HL-60 (cell line): ENCODE results near the gene PROSER2.

Source experiments
- DNase-seq, 2 experiments: peaks; one replicate each; pipeline ENCODE4 v3.0.0-alpha.2; 2010 to 2020; ENCODE audit warnings: low read depth in 1 of 2, low spot score in 1 of 2
- H3K27ac ChIP-seq: fragments of 250-450 bp; sonication (Bioruptor Pico); replicated peaks from 2 replicates; pipeline ENCODE4 v1.5.1; 2020; ENCODE audit warnings: mild to moderate bottlenecking, moderate library complexity
- H3K27me3 ChIP-seq: fragments of 250-450 bp; sonication (Bioruptor Pico); 2 replicates; pipeline ENCODE4 v1.5.1; 2021; ENCODE audit warnings: mild to moderate bottlenecking, moderate library complexity; ENCODE audit not compliant: insufficient read depth, poor library complexity, severe bottlenecking
- H3K4me3 ChIP-seq: replicated peaks from 2 replicates; pipeline ENCODE4 v1.5.1; 2011; ENCODE audit warnings: mild to moderate bottlenecking, control low read depth, low read length; ENCODE audit not compliant: insufficient read depth
- CTCF ChIP-seq: IDR thresholded peaks from one replicate; pipeline ENCODE4 v1.5.1; 2011; ENCODE audit warnings: low read length, control low read depth, inconsistent platforms; ENCODE audit not compliant: insufficient read depth
- GABPA ChIP-seq: IDR thresholded peaks from 2 replicates; pipeline ENCODE4 v1.6.1; 2012; ENCODE audit warnings: low read depth
- POLR2AphosphoS5 ChIP-seq: IDR thresholded peaks from 2 replicates; pipeline ENCODE4 v1.6.1; 2012; ENCODE audit warnings: low read depth
- SPI1 ChIP-seq: IDR thresholded peaks from 2 replicates; pipeline ENCODE4 v1.6.1; 2012; ENCODE audit warnings: low read depth, mild to moderate bottlenecking, borderline replicate concordance
- TF ChIP-seq, protein P1 (sequence below): IDR thresholded peaks from 2 replicates; pipeline ENCODE4 v1.6.1; 2012; ENCODE audit warnings: low read depth; ENCODE audit not compliant: insufficient replicate concordance

The PROSER2 gene

GRCh38 chr10:11901454-11901832, 78.3 kb downstream of the PROSER2 start:
- no peak overlapping the region for H3K27ac ChIP-seq

DNA sequence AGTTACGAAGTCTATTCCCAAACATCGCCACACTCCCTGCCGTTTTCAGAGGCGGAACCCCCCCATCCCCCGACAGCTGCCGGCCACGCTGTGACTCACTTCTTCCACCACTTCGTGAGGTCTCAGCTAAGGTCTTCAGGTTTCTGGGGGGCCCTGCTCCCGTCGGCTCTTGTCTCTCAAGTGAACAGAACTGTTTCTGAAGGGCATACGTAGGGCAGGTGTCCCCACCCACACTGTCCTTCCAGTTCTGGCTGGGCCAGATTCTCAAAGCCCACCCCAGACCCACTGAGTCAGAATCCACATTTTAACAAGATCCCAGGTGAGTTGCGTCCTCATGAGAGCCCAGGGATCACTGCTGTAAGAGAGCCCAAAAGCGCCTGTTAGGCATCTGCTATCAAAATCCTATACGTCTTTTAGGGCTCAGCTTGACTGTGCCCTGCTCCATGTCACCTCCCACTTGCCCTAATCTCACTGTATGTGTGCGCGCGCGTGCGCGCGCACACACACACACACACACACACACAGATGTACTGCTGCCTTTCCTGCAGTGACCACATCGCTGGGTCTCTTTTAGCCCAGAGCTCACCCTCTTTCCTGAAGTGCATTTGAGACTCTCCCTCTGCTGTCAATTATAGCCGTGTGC, 78.8 kb downstream of the PROSER2 start:
- no peaks in the 10 kb centered on the region for H3K27me3 ChIP-seq
- DNase-seq, result no peak
- H3K4me3 ChIP-seq, result no peak overlapping the region
- TF ChIP-seq CTCF (no peak), SPI1 (no peak), GABPA (no peak), POLR2AphosphoS5 (no peak)
- TF ChIP-seq, protein P1, sequence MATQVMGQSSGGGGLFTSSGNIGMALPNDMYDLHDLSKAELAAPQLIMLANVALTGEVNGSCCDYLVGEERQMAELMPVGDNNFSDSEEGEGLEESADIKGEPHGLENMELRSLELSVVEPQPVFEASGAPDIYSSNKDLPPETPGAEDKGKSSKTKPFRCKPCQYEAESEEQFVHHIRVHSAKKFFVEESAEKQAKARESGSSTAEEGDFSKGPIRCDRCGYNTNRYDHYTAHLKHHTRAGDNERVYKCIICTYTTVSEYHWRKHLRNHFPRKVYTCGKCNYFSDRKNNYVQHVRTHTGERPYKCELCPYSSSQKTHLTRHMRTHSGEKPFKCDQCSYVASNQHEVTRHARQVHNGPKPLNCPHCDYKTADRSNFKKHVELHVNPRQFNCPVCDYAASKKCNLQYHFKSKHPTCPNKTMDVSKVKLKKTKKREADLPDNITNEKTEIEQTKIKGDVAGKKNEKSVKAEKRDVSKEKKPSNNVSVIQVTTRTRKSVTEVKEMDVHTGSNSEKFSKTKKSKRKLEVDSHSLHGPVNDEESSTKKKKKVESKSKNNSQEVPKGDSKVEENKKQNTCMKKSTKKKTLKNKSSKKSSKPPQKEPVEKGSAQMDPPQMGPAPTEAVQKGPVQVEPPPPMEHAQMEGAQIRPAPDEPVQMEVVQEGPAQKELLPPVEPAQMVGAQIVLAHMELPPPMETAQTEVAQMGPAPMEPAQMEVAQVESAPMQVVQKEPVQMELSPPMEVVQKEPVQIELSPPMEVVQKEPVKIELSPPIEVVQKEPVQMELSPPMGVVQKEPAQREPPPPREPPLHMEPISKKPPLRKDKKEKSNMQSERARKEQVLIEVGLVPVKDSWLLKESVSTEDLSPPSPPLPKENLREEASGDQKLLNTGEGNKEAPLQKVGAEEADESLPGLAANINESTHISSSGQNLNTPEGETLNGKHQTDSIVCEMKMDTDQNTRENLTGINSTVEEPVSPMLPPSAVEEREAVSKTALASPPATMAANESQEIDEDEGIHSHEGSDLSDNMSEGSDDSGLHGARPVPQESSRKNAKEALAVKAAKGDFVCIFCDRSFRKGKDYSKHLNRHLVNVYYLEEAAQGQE, result no peak
- no peak overlapping the region for H3K27ac ChIP-seq

More at GRCh38 chr10:11901454-11901832, 78.3 kb downstream of the PROSER2 start:
- DNase-seq, result no peak
- Histone ChIP-seq H3K27me3 (no peaks in the 10 kb centered on the region), H3K4me3 (no peak overlapping the region)
- TF ChIP-seq CTCF (no peak), POLR2AphosphoS5 (no peak), SPI1 (no peak), GABPA (no peak)
- TF ChIP-seq, protein P1, result no peak

DNA sequence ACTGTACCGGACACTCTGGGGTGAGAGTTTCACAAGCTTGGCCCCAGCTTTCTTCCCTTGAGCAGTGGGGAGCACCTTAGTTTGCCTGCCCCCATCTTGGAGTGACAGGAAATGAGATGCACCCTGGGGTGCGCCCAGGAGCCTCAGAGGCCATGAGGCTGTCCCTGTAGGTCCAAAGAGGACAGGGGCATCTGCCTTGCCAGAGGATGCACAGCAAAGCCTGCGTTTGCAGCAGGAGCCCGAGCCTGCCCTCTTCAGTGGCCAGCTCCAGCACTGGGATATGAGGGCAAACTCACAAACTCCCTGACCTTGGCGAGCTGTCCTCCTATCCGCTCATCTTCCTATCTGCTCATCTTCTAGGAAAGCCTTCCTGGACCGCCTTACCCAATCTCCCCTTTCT, 79.5 kb downstream of the PROSER2 start:
- H3K4me3 ChIP-seq, result no peak overlapping the region
- H3K27me3 ChIP-seq, result no peaks in the 10 kb centered on the region
- DNase-seq, result no peak
- TF ChIP-seq SPI1 (no peak), CTCF (no peak), GABPA (no peak), POLR2AphosphoS5 (no peak)
- TF ChIP-seq, protein P1, result no peak
- H3K27ac ChIP-seq, result no peak overlapping the region
